Naive B cell (primary cell): ENCODE results near the gene IL1B. TPM values are rescaled to one million over a fixed set of nuclear protein-coding genes. Genes with fewer than 3 reads are reported as not detected.
"Not testable (repeated sequence)": the region's sequence is repeated elsewhere in the genome, so short reads cannot be mapped to it uniquely, and the experiment has no call there.

Source experiments
- ATAC-seq, 2 donors: fragments of 150-1000 bp; cut with Tn5 transposase; 2 replicates each; pipeline ENCODE4 v1.10.0; 2021; ENCODE audit warnings: low read depth in 2 of 2, mild to moderate bottlenecking in 2 of 2, moderate library complexity in 2 of 2
- DNase-seq: peaks from one replicate; pipeline ENCODE4 v3.0.0; 2022
- H3K27ac Mint-ChIP-seq, 6 donors: one replicate each; pipeline ENCODE4 v1.8.0; 2020 to 2022; ENCODE audit warnings: mild to moderate bottlenecking in 6 of 6, mixed read lengths in 6 of 6, moderate library complexity in 5 of 6, inconsistent platforms in 2 of 6
- H3K27me3 Mint-ChIP-seq, 3 donors: one replicate each; pipeline ENCODE4 v1.8.0; 2021 to 2022; ENCODE audit warnings: mixed read lengths in 3 of 3, mild to moderate bottlenecking in 1 of 3
- H3K36me3 Mint-ChIP-seq, 2 donors: one replicate each; pipeline ENCODE4 v1.8.0; 2020 to 2022; ENCODE audit warnings: mixed read lengths in 2 of 2, inconsistent platforms in 1 of 2, mild to moderate bottlenecking in 1 of 2
- H3K4me1 Mint-ChIP-seq, 3 donors: one replicate each; pipeline ENCODE4 v1.8.0; 2020 to 2022; ENCODE audit warnings: mixed read lengths in 3 of 3, inconsistent platforms in 1 of 3, mild to moderate bottlenecking in 1 of 3, moderate library complexity in 1 of 3
- H3K4me3 Mint-ChIP-seq, 8 donors: one replicate each; pipeline ENCODE4 v1.8.0; 2020 to 2022; ENCODE audit warnings: mild to moderate bottlenecking in 8 of 8, mixed read lengths in 8 of 8, moderate library complexity in 8 of 8, inconsistent platforms in 2 of 8
- H3K9me3 Mint-ChIP-seq, 7 donors: one replicate each; pipeline ENCODE4 v1.8.0; 2020 to 2022; ENCODE audit warnings: mixed read lengths in 7 of 7, mild to moderate bottlenecking in 5 of 7, inconsistent platforms in 2 of 7, moderate library complexity in 1 of 7
- polyA plus RNA-seq, 6 donors: library from polyadenylated mRNA; unstranded; fragments of 300-500 nt; fragmentation: Illumina TruSeq; gene quantifications; one replicate each; pipeline ENCODE4 v1.2.3, GENCODE V29; 2021; ENCODE audit warnings: low read depth in 6 of 6

The IL1B gene
- polyA plus RNA-seq, 6 donors from 2014 or later: 0.35 to 0.37 TPM; not detected in 4

GRCh38 chr2:112870841-112871835 lies 34.6 kb upstream of the IL1B start:
- Mint-ChIP-seq H3K27ac (no peak overlapping the region), H3K4me3 (no peak overlapping the region), H3K9me3 (peaks cover 0 to 13% (median 1%) of the 10 kb centered on the region in 7 donors), H3K4me1 (no peaks in the 10 kb centered on the region), H3K36me3 (peaks cover 0 to 5% of the 10 kb centered on the region in 2 donors), H3K27me3 (peaks cover 21 to 29% (median 28%) of the 10 kb centered on the region in 3 donors)
- DNase-seq (no peak), ATAC-seq (no peak)

- H3K4me3 Mint-ChIP-seq: no peak overlapping the region
- no peak for ATAC-seq
- DNase-seq: no peak
Observed at GRCh38 chr2:112869258-112869842, 32.8 kb upstream of the IL1B start.

GRCh38 chr2:112867701-112868631 lies 31.4 kb upstream of the IL1B start:
- H3K9me3 Mint-ChIP-seq: peaks cover 0 to 18% (median 2%) of the 10 kb centered on the region in 7 donors
- H3K27ac Mint-ChIP-seq: no peak overlapping the region
- no peaks in the 10 kb centered on the region for H3K4me1 Mint-ChIP-seq
- peaks cover 21 to 29% (median 28%) of the 10 kb centered on the region in 3 donors for H3K27me3 Mint-ChIP-seq
- no peak for DNase-seq
- peaks cover 0 to 5% of the 10 kb centered on the region in 2 donors for H3K36me3 Mint-ChIP-seq
- H3K4me3 Mint-ChIP-seq: no peak overlapping the region
- ATAC-seq: no peak

More at GRCh38 chr2:112869258-112869842, 32.8 kb upstream of the IL1B start:
- H3K4me1 Mint-ChIP-seq: no peaks in the 10 kb centered on the region
- peaks cover 21 to 29% (median 28%) of the 10 kb centered on the region in 3 donors for H3K27me3 Mint-ChIP-seq
- H3K9me3 Mint-ChIP-seq: peaks cover 0 to 13% (median 1%) of the 10 kb centered on the region in 7 donors
- no peak overlapping the region for H3K27ac Mint-ChIP-seq
- peaks cover 0 to 5% of the 10 kb centered on the region in 2 donors for H3K36me3 Mint-ChIP-seq

- Mint-ChIP-seq H3K4me1 (no peaks in the 10 kb centered on the region), H3K36me3 (peaks cover 0 to 5% of the 10 kb centered on the region in 2 donors), H3K9me3 (peaks cover 0 to 22% (median 4%) of the 10 kb centered on the region in 7 donors), H3K4me3 (no peak overlapping the region), H3K27me3 (peaks cover 17 to 27% (median 21%) of the 10 kb centered on the region in 3 donors), H3K27ac (no peak overlapping the region)
- ATAC-seq (no peak), DNase-seq (no peak)
Observed at GRCh38 chr2:112866128-112866835, 29.7 kb upstream of the IL1B start.

GRCh38 chr2:112864072-112864471 lies 27.5 kb upstream of the IL1B start:
- Mint-ChIP-seq H3K27me3 (peaks cover 10 to 18% (median 16%) of the 10 kb centered on the region in 3 donors), H3K9me3 (peaks cover 3 to 43% (median 11%) of the 10 kb centered on the region in 7 donors), H3K4me3 (no peak overlapping the region), H3K36me3 (peaks cover 0 to 5% of the 10 kb centered on the region in 2 donors), H3K4me1 (no peaks in the 10 kb centered on the region), H3K27ac (no peak overlapping the region)
- no peak for ATAC-seq
- no peak for DNase-seq

- H3K27me3 Mint-ChIP-seq, H3K4me1 Mint-ChIP-seq, DNase-seq, H3K36me3 Mint-ChIP-seq, ATAC-seq, H3K4me3 Mint-ChIP-seq: not testable (repeated sequence)
- Mint-ChIP-seq H3K27ac (peak overlapping the region in 1 of 6 donors; percentile 20), H3K9me3 (peaks cover 4 to 55% (median 19%) of the 10 kb centered on the region in 7 donors)
Observed at GRCh38 chr2:112859406-112860183, 23.0 kb upstream of the IL1B start.

GRCh38 chr2:112850588-112850987 lies 14.0 kb upstream of the IL1B start:
- DNase-seq (no peak), ATAC-seq (no peak)
- Mint-ChIP-seq H3K4me3 (no peak overlapping the region), H3K4me1 (no peaks in the 10 kb centered on the region), H3K27ac (no peak overlapping the region), H3K9me3 (no peaks in the 10 kb centered on the region), H3K36me3 (no peaks in the 10 kb centered on the region), H3K27me3 (peaks cover 0 to 10% (median 9%) of the 10 kb centered on the region in 3 donors)

GRCh38 chr2:112849956-112850355 lies 13.4 kb upstream of the IL1B start:
- peak overlapping the region in 1 of 6 donors; percentile 57 for H3K27ac Mint-ChIP-seq
- H3K27me3 Mint-ChIP-seq: peaks cover 0 to 10% (median 6%) of the 10 kb centered on the region in 3 donors
- no peak overlapping the region for H3K4me3 Mint-ChIP-seq
- no peaks in the 10 kb centered on the region for H3K9me3 Mint-ChIP-seq
- H3K4me1 Mint-ChIP-seq: no peaks in the 10 kb centered on the region
- DNase-seq (no peak), ATAC-seq (no peak)
- H3K36me3 Mint-ChIP-seq: no peaks in the 10 kb centered on the region

GRCh38 chr2:112848833-112849232 lies 12.3 kb upstream of the IL1B start:
- no peak for ATAC-seq
- H3K27ac Mint-ChIP-seq: no peak overlapping the region
- H3K9me3 Mint-ChIP-seq: no peaks in the 10 kb centered on the region
- H3K4me1 Mint-ChIP-seq: no peaks in the 10 kb centered on the region
- no peak for DNase-seq
- H3K4me3 Mint-ChIP-seq: no peak overlapping the region
- H3K36me3 Mint-ChIP-seq: no peaks in the 10 kb centered on the region
- H3K27me3 Mint-ChIP-seq: peaks cover 0 to 10% (median 6%) of the 10 kb centered on the region in 3 donors

- DNase-seq: no peak
- H3K9me3 Mint-ChIP-seq: no peaks in the 10 kb centered on the region
- peaks cover 0 to 10% (median 0%) of the 10 kb centered on the region in 3 donors for H3K27me3 Mint-ChIP-seq
- ATAC-seq: no peak
- no peak overlapping the region for H3K4me3 Mint-ChIP-seq
- H3K4me1 Mint-ChIP-seq: peaks cover 20 to 26% (median 22%) of the 10 kb centered on the region in 3 donors
- no peaks in the 10 kb centered on the region for H3K36me3 Mint-ChIP-seq
- no peak overlapping the region for H3K27ac Mint-ChIP-seq
Observed at GRCh38 chr2:112846031-112846430, 9.5 kb upstream of the IL1B start.

GRCh38 chr2:112843836-112844235 lies 7.3 kb upstream of the IL1B start:
- no peak for ATAC-seq

GRCh38 chr2:112843288-112843687 lies 6.7 kb upstream of the IL1B start:
- peaks cover 42 to 52% (median 44%) of the 10 kb centered on the region in 3 donors for H3K4me1 Mint-ChIP-seq
- no peaks in the 10 kb centered on the region for H3K36me3 Mint-ChIP-seq
- no peak for DNase-seq
- H3K27me3 Mint-ChIP-seq: no peaks in the 10 kb centered on the region
- peak overlapping the region in 2 of 6 donors; percentile 1 to 66 for H3K27ac Mint-ChIP-seq
- H3K9me3 Mint-ChIP-seq: no peaks in the 10 kb centered on the region
- ATAC-seq: no peak
- peak overlapping the region in 1 of 8 donors; percentile 1 for H3K4me3 Mint-ChIP-seq

More at GRCh38 chr2:112843836-112844235, 7.3 kb upstream of the IL1B start:
- peaks cover 36 to 46% (median 41%) of the 10 kb centered on the region in 3 donors for H3K4me1 Mint-ChIP-seq
- H3K4me3 Mint-ChIP-seq: no peak overlapping the region
- H3K36me3 Mint-ChIP-seq: no peaks in the 10 kb centered on the region
- H3K27me3 Mint-ChIP-seq: peaks cover 0 to 4% (median 0%) of the 10 kb centered on the region in 3 donors
- H3K9me3 Mint-ChIP-seq: no peaks in the 10 kb centered on the region
- peak overlapping the region in 3 of 6 donors; percentile 6 to 48 (median 40) for H3K27ac Mint-ChIP-seq
- DNase-seq: no peak
